Heart right ventricle (tissue), 16 donors: ENCODE results near the gene ECI1. TPM values are rescaled to one million over a fixed set of nuclear protein-coding genes. Genes with fewer than 3 reads are reported as not detected.
A peak's percentile ranks its signal among the peaks of the same experiment; 100 is the strongest.

ENCODE experiments used
- ATAC-seq, 8 donors: fragments of 200-7000 bp; cut with Tn5 transposase; one replicate each; pipeline ENCODE4 v1.9.1; 2020; ENCODE audit warnings: mild to moderate bottlenecking in 8 of 8, moderate library complexity in 8 of 8, moderate number of reproducible peaks in 1 of 8
- DNase-seq, 2 donors: peaks; one replicate each; pipeline ENCODE4 v3.0.0-alpha.2; 2020
- H3K27ac ChIP-seq, 10 donors: fragments of 200-600 bp; sonication (generic) in 2 of 10; one replicate each; pipeline versions ENCODE4 v1.5.0 to v1.8.0; 2020 to 2022; ENCODE audit warnings: mild to moderate bottlenecking in 3 of 10
- H3K27me3 ChIP-seq, 7 donors: fragments of 200-600 bp; one replicate each; pipeline ENCODE4 v1.8.0; 2021 to 2022; ENCODE audit warnings: mild to moderate bottlenecking in 2 of 7
- H3K36me3 ChIP-seq, 9 donors: fragments of 200-600 bp; sonication (generic) in 1 of 9; one replicate each; pipeline versions ENCODE4 v1.5.0 to v1.8.0; 2020 to 2022; ENCODE audit warnings: mild to moderate bottlenecking in 2 of 9
- H3K4me1 ChIP-seq, 9 donors: fragments of 200-600 bp; sonication (generic) in 1 of 9; one replicate each; pipeline versions ENCODE4 v1.5.0 to v1.8.0; 2020 to 2022; ENCODE audit warnings: mild to moderate bottlenecking in 4 of 9
- H3K4me3 ChIP-seq, 10 donors: fragments of 200-600 bp; sonication (generic) in 2 of 10; one replicate each; pipeline versions ENCODE4 v1.5.0 to v1.8.0; 2020 to 2022; ENCODE audit warnings: mild to moderate bottlenecking in 7 of 10, moderate library complexity in 2 of 10
- H3K9me3 ChIP-seq, 11 donors: fragments of 200-600 bp in 10 of 11; sonication (generic) in 2 of 11; one replicate each; pipeline versions ENCODE4 v1.5.0 to v1.8.0; 2013 to 2022; ENCODE audit warnings: mild to moderate bottlenecking in 2 of 11, control low read depth in 1 of 11, moderate library complexity in 1 of 11
- CTCF ChIP-seq, 9 donors: fragments of 200-600 bp; sonication (generic) in 2 of 9; IDR thresholded peaks; one replicate each; pipeline versions ENCODE4 v1.5.0 to v1.8.0; 2021 to 2022; ENCODE audit warnings: antibody characterized with exemption in 9 of 9, mild to moderate bottlenecking in 5 of 9, moderate library complexity in 1 of 9
- WGBS, 2 donors: extraction: QIAGEN DNeasy Blood & Tissue Kit; methylation state at CpG; one replicate each; pipeline ENCODE4 v1.1.7; 2013; ENCODE audit warnings: inconsistent platforms in 1 of 2; 5-methylcytosine and 5-hydroxymethylcytosine counted together
- intact Hi-C, 10 donors: fragments of 100-400 bp; cut with DNase I; formaldehyde crosslinking; loops; one replicate each; pipeline versions ENCODE4 v1.11.1 to v1.14.2; 2022
- long read RNA-seq, 3 donors: library from polyadenylated mRNA; unstranded; transcript quantifications; one replicate each; pipeline ENCODE4 v2.0.0, GENCODE V29; 2020 to 2021
- polyA plus RNA-seq, 2 donors: library from polyadenylated mRNA; stranded (reverse); fragments of 200-250 nt; gene quantifications; one replicate each; pipeline ENCODE4 v1.2.3, GENCODE V29; 2013
- total RNA-seq, 10 donors: library from RNA; stranded (reverse); fragmentation: NEBNext Ultra II Directional in 3 of 10; extraction: Animal tissue kit (Norgen Biotek cat#: 25700) in 3 of 10; gene quantifications; one replicate each; pipeline versions ENCODE4 v1.2.1 to v1.2.4, GENCODE V29; 2021 to 2023
- donor health status: Arrhythmogenic right ventricular cardiomyopathy.
- donor health status: ischemic (EF 13 %, LVEDD 7.1; RV severe dilation, severe dysfunction).
- donor health status: healthy with polysubstance abuse.
- donor health status: DM: no; HTN: yes; CAD: no.
- donor health status: DM: no; HTN: no; CAD: no.
- donor health status: ischemic (EF 25% LVEDD 6.9; RV normal size, moderate dysfunction).
- donor health status: ischemic (EF 25% LVEDD 5.7; RV mildly dilated, moderate dysfunction).
- donor health status: healthy.
- donor health status: DM: yes; HTN: yes; CAD: no.
- donor health status: Ischemic cardiomyopathy.
- donor health status: ischemic (EF 35%, LVEDD 5.7; RV mildly dilated, moderate dysfunction).
- donor health status: nonischemic (EF 11% LVEDD 7.7; RV severe dilation, severe dysfunction).
- donor health status: DM: yes; HTN: yes; CAD: no.
- donor health status: PGD.
- donor health status: ischemic (EF 29% LVEDD 5.4; RV normal size, mild dysfunction).
- donor health status: nonischemic (EF 23%, LVEDD 6.1; RV moderate dilation, normal function).

Gene ECI1
- total RNA-seq = 100 to 1,000 TPM; 118 to 243 (median 153) TPM
- polyA plus RNA-seq = 100 to 1,000 TPM; 256 to 491 TPM
- long read RNA-seq, donor 1, transcript ECI1-201 (7 exons, 1,541 nt) = major isoform, 169 of 214 reads
- long read RNA-seq, donor 1, transcript ECI1-206 (6 exons, 961 nt) = minor isoform, 10 of 214 reads
- long read RNA-seq, donor 1, partial matches to known transcripts = 19 of 214 reads
- long read RNA-seq, donor 1, other reads (novel, unspliced or antisense) = 10 of 214 reads
- long read RNA-seq, donor 2, transcript ECI1-201 (7 exons, 1,541 nt) = major isoform, 150 of 212 reads
- long read RNA-seq, donor 2, transcript ECI1-206 (6 exons, 961 nt) = minor isoform, 27 of 212 reads
- long read RNA-seq, donor 2, partial matches to known transcripts = 24 of 212 reads
- long read RNA-seq, donor 2, other reads (novel, unspliced or antisense) = 11 of 212 reads
- long read RNA-seq, donor 3, partial matches to known transcripts = 4 of 11 reads
- long read RNA-seq, donor 3, other reads (novel, unspliced or antisense) = 4 of 11 reads

GRCh38 chr16:2251296-2252111 is at the start of gene ECI1:
ECI1 (minus strand) TSS chr16:2251587; CDS start chr16:2251566, 21 bp downstream.
- 2% methylated on average over 68 to 88 of the region's 88 CpGs for WGBS, 2 donors
- TF ChIP-seq CTCF (IDR thresholded peaks at IDR 0.05) = peak; percentile 57 to 94 (median 79)
- intact Hi-C loops = loop anchor here in 3 of 10 donors (5.0 to 10.0 kb wide), 4 partner anchors 94 to 251 kb away; partner anchors contain the start of genes NHERF2 (in 1 of the 3) and TRAF7 (in 1 of the 3)
- DNase-seq (peak; percentile 96 to 99), ATAC-seq (peak; percentile 96 to 99 (median 98))
- no peaks in the 10 kb centered on the region for H3K9me3 ChIP-seq
- H3K36me3 ChIP-seq = peaks cover 4 to 64% (median 34%) of the 10 kb centered on the region in 9 donors
- peak within 1 kb of the TSS; percentile 82 to 98 (median 94) for H3K27ac ChIP-seq
- H3K27me3 ChIP-seq = no peaks in the 10 kb centered on the region
- H3K4me1 ChIP-seq = peaks cover 7 to 28% (median 18%) of the 10 kb centered on the region in 9 donors
- H3K4me3 ChIP-seq = peak within 1 kb of the TSS; percentile 46 to 99 (median 76)

- peaks cover 0 to 4% (median 0%) of the 10 kb centered on the region in 9 donors for H3K4me1 ChIP-seq
- 75 to 76% methylated on average over 10 of the region's 10 CpGs for WGBS, 2 donors
- ATAC-seq (no peak), DNase-seq (no peak)
- peaks cover 0 to 53% (median 4%) of the 10 kb centered on the region in 9 donors for H3K36me3 ChIP-seq
- no peak for TF ChIP-seq CTCF (IDR thresholded peaks at IDR 0.05)
- H3K9me3 ChIP-seq = no peaks in the 10 kb centered on the region
- H3K27ac ChIP-seq = no peak overlapping the region
- no peak overlapping the region for H3K4me3 ChIP-seq
- H3K27me3 ChIP-seq = no peaks in the 10 kb centered on the region
- intact Hi-C loops = loop anchor here in 2 of 10 donors (2.0 kb wide), 2 partner anchors 21 to 27 kb away; no protein-coding TSS in a partner anchor
Observed at GRCh38 chr16:2299915-2300192, 48.5 kb upstream of the ECI1 start.

- intact Hi-C loops = loop anchor here in 2 of 10 donors (2.0 kb wide), 2 partner anchors 21 to 27 kb away; no protein-coding TSS in a partner anchor
- 85 to 89% methylated on average over 31 of the region's 31 CpGs for WGBS, 2 donors
Observed at GRCh38 chr16:2299121-2299914, 47.9 kb upstream of the ECI1 start.

More at GRCh38 chr16:2299121-2299914, 47.9 kb upstream of the ECI1 start:
- no peak overlapping the region for H3K4me3 ChIP-seq
- no peak for TF ChIP-seq CTCF (IDR thresholded peaks at IDR 0.05)
- ATAC-seq (no peak), DNase-seq (no peak)
- no peak overlapping the region for H3K27ac ChIP-seq
- H3K9me3 ChIP-seq = no peaks in the 10 kb centered on the region
- peaks cover 0 to 4% (median 0%) of the 10 kb centered on the region in 9 donors for H3K4me1 ChIP-seq
- H3K27me3 ChIP-seq = no peaks in the 10 kb centered on the region
- H3K36me3 ChIP-seq = peaks cover 0 to 58% (median 8%) of the 10 kb centered on the region in 9 donors
